SKM-1 treated with dmso at 0.1 percent for 144 hours (cell line): ENCODE measurements around the gene CACHD1.

Source experiments
- DNase-seq: peaks from one replicate; lab custom pipeline; 2025; ENCODE audit not compliant: unreplicated experiment; lab: John Stamatoyannopoulos, UW

Gene CACHD1

GRCh38 chr1:64472805-64473204 is 2.9 kb downstream of the CACHD1 start:
- no peak for DNase-seq

- no peak for DNase-seq
Measured at GRCh38 chr1:64473367-64473766, 3.4 kb downstream of the CACHD1 start.

- DNase-seq, result no peak
Measured at GRCh38 chr1:64474133-64474532, 4.2 kb downstream of the CACHD1 start.

- no peak for DNase-seq
Measured at GRCh38 chr1:64474665-64475439, 4.9 kb downstream of the CACHD1 start.

- DNase-seq, result no peak
Measured at GRCh38 chr1:64476251-64476952, 6.5 kb downstream of the CACHD1 start.

- no peak for DNase-seq
Measured at GRCh38 chr1:64478594-64479470, 8.9 kb downstream of the CACHD1 start.

- DNase-seq, result no peak
Measured at GRCh38 chr1:64479874-64480273, 9.9 kb downstream of the CACHD1 start.

- DNase-seq, result no peak
Measured at GRCh38 chr1:64480999-64481772, 11.3 kb downstream of the CACHD1 start.

- no peak for DNase-seq
Measured at GRCh38 chr1:64482128-64482527, 12.2 kb downstream of the CACHD1 start.

- DNase-seq, result no peak
Measured at GRCh38 chr1:64482720-64483119, 12.8 kb downstream of the CACHD1 start.

GRCh38 chr1:64483731-64484414 is 13.9 kb downstream of the CACHD1 start:
- DNase-seq, result no peak

- DNase-seq, result no peak
Measured at GRCh38 chr1:64484651-64485050, 14.7 kb downstream of the CACHD1 start.

GRCh38 chr1:64486193-64486592 is 16.3 kb downstream of the CACHD1 start:
- DNase-seq, result no peak

- no peak for DNase-seq
Measured at GRCh38 chr1:64487061-64487460, 17.1 kb downstream of the CACHD1 start.

GRCh38 chr1:64488862-64489261 is 18.9 kb downstream of the CACHD1 start:
- DNase-seq, result no peak

- DNase-seq, result no peak
Measured at GRCh38 chr1:64489707-64490106, 19.8 kb downstream of the CACHD1 start.

GRCh38 chr1:64490213-64490818 is 20.4 kb downstream of the CACHD1 start:
- no peak for DNase-seq

- no peak for DNase-seq
Measured at GRCh38 chr1:64492424-64492823, 22.5 kb downstream of the CACHD1 start.

- no peak for DNase-seq
Measured at GRCh38 chr1:64493831-64494230, 23.9 kb downstream of the CACHD1 start.

- DNase-seq, result no peak
Measured at GRCh38 chr1:64494659-64495058, 24.7 kb downstream of the CACHD1 start.
